GM21367 (cell line): ENCODE measurements around the gene SOCS1.

Experiments
- ATAC-seq: cut with Tn5 transposase; IDR thresholded peaks from one replicate; pipeline ENCODE4 v1.9.1; 2021; ENCODE audit not compliant: unreplicated experiment

The SOCS1 gene

GRCh38 chr16:11249233-11250061 lies 6.6 kb downstream of the SOCS1 start:
- no peak for ATAC-seq

- ATAC-seq: no peak
These were observed 7.9 kb downstream of the SOCS1 start for GRCh38 chr16:11248133-11248532.

- ATAC-seq: no peak
These were observed 10.0 kb downstream of the SOCS1 start for GRCh38 chr16:11245988-11246387.

- ATAC-seq: no peak
These were observed 10.7 kb downstream of the SOCS1 start for GRCh38 chr16:11245222-11245737.

- no peak for ATAC-seq
These were observed 13.3 kb downstream of the SOCS1 start for GRCh38 chr16:11242658-11243057.

- ATAC-seq: no peak
These were observed 14.4 kb downstream of the SOCS1 start for GRCh38 chr16:11241480-11242204.

GRCh38 chr16:11240636-11241473 lies 15.1 kb downstream of the SOCS1 start:
- ATAC-seq: no peak

GRCh38 chr16:11239644-11240632 lies 16.1 kb downstream of the SOCS1 start:
- no peak for ATAC-seq

GRCh38 chr16:11238272-11239202 lies 17.5 kb downstream of the SOCS1 start:
- ATAC-seq: no peak

GRCh38 chr16:11236461-11237254 lies 19.3 kb downstream of the SOCS1 start:
- ATAC-seq: no peak

- no peak for ATAC-seq
These were observed 20.4 kb downstream of the SOCS1 start for GRCh38 chr16:11235703-11235991.

GRCh38 chr16:11234884-11235702 lies 20.9 kb downstream of the SOCS1 start:
- no peak for ATAC-seq

GRCh38 chr16:11233727-11234376 lies 22.2 kb downstream of the SOCS1 start:
- ATAC-seq: no peak

- peak; percentile 65 for ATAC-seq
These were observed 22.9 kb downstream of the SOCS1 start for GRCh38 chr16:11232852-11233726.

GRCh38 chr16:11232302-11232851 lies 23.6 kb downstream of the SOCS1 start:
- no peak for ATAC-seq
